AG10803 (cell line): Measurements from ENCODE around the gene PAK1.

Source experiments
- DNase-seq: peaks from one replicate; pipeline ENCODE4 v3.0.0; 2010; ENCODE audit warnings: low read depth
- H3K4me3 ChIP-seq: 2 replicates; pipeline ENCODE4 v1.5.1; 2011; ENCODE audit warnings: mild to moderate bottlenecking, low read length, control low read depth
- CTCF ChIP-seq: conservative IDR thresholded peaks from 2 replicates; pipeline ENCODE4 v1.5.1; 2011; ENCODE audit warnings: mild to moderate bottlenecking, low read length, control low read depth, inconsistent platforms

The PAK1 gene

GRCh38 chr11:77479746-77480352 is 6.0 kb upstream of the PAK1 start:
- no peak overlapping the region for H3K4me3 ChIP-seq
- no peak for TF ChIP-seq CTCF
- no peak for DNase-seq

GRCh38 chr11:77475206-77475605 is 1.3 kb upstream of the PAK1 start:
- no peak overlapping the region for H3K4me3 ChIP-seq
- TF ChIP-seq CTCF = no peak
- no peak for DNase-seq

DNA sequence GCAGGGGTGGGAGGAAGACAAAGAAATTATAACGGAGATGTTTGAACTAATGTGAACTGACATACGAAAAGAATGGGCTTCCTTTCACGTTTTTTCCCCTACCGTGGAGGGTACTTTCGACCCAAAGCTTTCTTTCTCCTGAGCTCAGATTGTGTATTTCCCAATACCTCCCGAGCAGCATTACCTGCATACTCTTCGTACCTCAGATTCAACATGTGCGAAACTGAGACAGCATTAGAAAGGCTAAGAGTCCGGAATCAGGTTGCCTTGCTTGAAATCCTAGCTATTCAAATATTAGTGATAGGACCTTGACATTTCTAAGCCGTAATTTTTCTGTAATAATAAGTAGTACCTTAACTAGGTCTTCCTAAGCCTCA is 778 bp upstream of the PAK1 start:
- no peak for DNase-seq
- no peak overlapping the region for H3K4me3 ChIP-seq
- TF ChIP-seq CTCF = no peak

GRCh38 chr11:77472991-77473800 is 698 bp downstream of the PAK1 start:
- DNase-seq = no peak
- H3K4me3 ChIP-seq = peak overlapping the region; percentile 40
- TF ChIP-seq CTCF = no peak

GRCh38 chr11:77471558-77472193 is 2.2 kb downstream of the PAK1 start:
- DNase-seq = no peak
- no peak overlapping the region for H3K4me3 ChIP-seq

DNA sequence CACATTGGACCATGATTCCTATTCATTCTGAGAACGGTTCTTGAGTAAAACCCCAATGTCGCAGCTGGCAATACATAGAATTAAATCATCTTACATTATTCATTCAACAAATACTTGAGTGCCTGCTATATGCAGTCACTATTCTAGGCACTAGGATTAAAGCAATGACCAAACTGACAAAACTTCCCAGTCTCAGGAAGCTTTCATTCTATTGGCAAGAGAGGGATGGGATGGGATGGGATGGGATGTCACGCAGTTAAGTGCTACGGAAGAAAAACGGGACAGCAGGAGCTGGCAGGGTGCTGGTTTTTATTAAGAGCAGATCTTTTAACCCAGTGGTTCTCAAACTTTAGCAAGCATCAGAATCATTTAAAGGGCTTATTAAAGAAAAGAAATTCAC is 2.9 kb downstream of the PAK1 start:
- DNase-seq = no peak
- TF ChIP-seq CTCF = no peak
- H3K4me3 ChIP-seq = no peak overlapping the region

More at GRCh38 chr11:77471558-77472193, 2.2 kb downstream of the PAK1 start:
- 0 out of 2 replicates have a peak, but pooled peaks have one; percentile 2 for TF ChIP-seq CTCF
